ENCODE data around the gene RIT1.

Gene RIT1

DNA sequence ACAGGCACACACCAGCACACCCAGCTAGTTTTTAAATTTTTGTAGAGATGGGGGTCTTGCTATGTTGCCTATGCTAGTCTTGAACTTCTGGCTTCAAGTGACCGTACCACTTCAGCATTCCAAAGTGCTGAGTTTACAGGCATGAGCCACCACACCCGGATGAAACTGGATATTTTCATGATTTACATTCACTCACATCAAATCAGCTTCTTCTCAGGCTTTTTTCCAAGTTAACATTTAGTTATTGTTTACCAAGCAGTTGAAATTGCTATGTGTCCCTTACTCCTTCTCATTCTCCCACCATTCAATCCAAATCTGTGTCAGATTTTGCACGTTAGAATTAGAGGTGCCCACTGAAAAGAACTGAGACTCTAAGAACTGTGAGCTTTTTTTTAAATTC lies 18.4 kb downstream of the RIT1 start:
- peak; percentile 45 for DNase-seq (ENCODE audit: low spot score)

DNA sequence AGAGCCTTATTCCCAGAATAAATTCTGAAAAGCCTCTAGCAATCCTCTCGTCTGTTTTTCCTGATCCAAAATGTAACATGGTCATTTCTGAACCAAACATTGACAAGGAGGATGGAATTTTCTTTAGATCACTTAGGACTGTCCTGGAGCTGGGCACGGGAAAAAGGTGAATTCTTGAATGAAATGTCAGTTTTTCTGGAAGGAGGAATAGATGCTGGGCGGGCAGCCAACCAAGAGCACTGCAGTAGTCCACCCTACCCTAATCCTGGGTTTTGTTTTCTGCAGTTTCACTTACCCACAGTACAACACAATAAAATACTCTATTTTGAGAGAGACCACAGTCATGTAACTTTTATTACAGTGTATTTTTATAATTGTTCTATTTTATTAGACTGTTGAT lies 20.9 kb downstream of the RIT1 start:
- no peak for DNase-seq (ENCODE audit: low spot score)

DNA sequence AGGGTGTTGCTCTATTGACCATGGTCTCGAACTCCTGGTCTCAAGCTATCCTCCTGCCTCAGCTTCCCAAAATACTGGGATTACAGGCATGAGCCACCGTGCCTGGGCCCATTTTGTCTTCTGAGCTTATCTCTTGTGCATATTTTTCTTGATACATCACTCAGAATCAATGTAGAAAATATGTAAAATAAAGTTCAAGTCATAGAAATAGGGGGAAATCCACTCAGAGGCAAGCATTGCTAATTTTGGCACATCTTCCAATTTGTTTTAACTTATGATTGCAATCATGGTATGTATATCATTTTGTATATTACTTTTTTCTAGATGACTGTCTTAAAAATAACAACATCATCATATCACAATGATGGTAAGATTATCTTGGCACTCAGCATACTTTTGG lies 21.6 kb downstream of the RIT1 start:
- peak; percentile 36 for DNase-seq (ENCODE audit: low spot score)

DNA sequence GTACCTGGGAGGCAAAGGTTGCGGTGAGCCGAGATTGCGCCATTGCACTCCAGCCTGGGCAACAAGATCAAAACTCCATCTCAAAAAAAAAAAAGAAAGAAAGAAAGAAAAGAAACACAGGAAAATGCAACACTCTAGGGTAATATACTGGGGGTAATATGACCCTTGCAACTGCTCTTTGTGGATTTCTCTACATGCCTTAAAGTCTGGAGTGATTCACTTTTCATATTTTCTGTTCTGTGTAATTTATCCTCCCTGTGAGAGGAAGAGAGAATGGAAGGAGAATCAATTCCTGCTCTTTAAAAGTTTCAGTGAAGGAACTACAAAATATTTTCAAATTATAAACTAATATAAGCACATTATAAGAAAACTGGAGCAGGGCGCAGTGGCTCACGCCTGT lies 22.7 kb downstream of the RIT1 start:
- no peak for DNase-seq (ENCODE audit: low spot score)

DNA sequence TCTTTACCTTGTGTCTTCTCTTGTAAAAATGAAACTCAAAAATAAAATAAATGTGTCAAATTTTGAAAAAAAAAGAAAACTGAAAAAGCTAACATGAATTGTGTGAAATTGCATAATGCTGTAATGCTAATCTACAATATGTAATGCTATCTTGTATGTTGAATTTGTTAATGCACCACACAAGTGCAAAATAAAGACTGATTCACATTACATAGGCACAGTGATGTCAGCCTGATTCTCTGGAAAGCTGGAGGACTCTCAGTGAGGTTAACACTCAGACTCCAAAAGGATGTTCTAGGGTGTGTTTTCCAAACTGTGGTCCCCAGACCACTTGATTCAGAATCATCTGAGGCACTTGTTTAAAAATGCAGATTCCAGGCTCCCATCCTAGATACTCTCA lies 26.2 kb downstream of the RIT1 start:
- DNase-seq (ENCODE audit: low spot score), result no peak

DNA sequence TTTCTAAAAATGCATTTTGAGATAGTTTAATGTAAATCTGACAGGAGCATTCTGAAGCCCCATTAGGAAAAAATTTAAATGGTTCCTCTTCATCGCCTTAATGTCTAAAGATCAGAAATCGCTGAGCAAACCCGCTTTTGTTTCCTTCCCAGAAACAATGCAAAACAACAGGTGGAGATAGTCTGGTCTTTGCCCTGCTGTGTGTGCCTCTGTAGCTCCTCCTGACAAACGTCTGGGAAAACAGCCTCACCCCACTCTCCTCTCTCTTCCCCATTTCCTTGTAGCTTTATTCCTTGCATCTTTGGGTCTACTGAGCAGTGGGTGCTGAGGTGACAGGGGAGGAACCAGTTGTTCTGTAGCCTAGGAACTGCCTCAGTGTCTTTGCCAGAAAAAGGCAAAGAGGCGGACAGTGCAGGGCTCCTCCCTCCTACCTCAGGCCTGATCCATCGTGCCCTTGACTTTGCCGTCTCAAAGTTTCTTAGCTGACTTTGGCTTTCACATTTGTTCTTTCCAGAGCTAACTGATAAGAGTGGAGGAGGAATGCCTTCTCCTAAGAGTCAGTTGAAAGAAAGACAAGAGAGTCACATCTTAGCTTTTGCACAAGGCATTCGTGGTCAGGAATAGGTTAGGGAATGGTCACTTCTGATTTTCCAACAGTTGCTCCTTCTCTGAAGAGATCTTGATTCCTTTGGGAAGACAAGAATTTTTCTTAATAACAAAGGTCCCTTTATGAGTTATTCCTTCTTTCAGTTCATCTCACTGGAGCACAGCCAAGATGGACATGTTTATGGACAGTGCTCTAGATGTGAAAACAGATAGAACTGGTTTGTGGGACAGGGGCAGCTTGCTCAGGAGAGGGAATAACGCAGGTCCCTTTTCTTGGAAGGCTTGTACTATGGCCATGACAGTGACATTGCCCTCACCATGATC lies 26.9 kb downstream of the RIT1 start:
- peak; percentile 24 for DNase-seq (ENCODE audit: low spot score)

DNA sequence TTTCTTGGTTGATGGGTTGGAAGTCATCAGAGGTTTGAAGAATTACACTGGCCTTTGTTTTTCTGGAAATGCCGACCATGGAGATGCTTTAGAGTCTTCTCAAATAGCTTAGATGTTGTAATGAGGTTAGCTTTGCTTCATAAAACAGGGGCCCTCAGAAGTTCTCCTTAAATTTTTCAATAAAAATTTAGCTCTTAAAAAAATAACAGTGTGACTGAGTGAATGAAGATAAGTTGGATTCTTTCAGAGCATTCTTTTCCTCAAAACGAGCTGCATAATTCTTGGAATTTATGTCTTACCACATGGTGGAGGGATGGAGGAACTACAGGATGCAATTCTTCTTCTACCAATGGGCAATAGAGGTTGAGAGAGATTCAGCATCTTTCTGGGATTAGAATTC lies 28.4 kb downstream of the RIT1 start:
- no peak for DNase-seq (ENCODE audit: low spot score)

DNA sequence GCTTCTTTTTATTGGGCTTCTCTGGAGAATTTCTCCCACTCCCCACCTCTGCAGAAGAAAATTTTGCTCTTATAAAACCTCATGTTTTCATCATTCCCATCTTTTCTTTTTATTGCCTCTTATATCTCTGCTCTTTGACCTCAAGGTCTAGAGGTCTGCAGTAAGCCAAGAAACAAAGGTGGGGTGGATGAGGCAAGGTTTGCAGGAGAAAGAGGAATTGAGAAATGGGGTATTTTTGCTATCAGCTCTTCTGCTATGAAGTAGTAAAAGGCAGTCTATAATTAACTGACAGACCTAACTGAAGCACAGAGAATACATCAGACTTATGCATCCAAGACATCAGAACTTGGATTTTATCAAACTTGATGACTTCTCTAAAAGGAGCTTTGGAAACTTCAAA lies 28.9 kb downstream of the RIT1 start:
- no peak for DNase-seq (ENCODE audit: low spot score)

DNA sequence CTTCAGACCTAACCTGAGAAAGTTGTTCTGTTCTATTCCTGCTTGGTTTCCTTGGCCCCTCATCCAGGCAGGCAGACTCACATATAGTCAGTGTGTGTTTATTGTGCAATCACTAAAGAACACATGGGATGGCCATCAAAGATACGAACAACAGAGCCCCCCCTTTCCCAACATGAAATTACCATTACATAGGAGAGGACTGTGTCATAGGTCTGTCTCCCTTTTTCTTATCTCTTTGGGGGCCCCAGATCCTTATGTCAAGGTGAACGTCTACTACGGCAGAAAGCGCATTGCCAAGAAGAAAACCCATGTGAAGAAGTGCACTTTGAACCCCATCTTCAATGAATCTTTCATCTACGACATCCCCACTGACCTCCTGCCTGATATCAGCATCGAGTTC lies 30.2 kb downstream of the RIT1 start:
- no peak for DNase-seq (ENCODE audit: low spot score)

DNA sequence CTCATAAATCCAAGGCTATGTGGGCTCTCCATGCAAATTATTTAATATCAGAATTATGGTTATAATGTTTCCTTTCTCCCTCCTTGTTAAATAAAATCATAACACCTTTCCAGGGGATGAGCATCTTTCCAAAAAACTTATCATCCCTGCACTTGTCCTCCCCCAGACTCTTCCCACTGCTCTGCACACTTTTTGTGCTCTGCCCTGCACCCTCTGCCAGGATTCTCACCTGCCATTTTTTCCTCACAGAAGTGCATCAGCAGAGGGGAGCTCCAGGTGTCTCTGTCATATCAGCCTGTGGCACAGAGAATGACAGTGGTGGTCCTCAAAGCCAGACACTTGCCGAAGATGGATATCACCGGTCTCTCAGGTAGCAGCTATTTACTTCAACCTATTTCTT lies 30.9 kb downstream of the RIT1 start:
- DNase-seq (ENCODE audit: low spot score), result no peak

DNA sequence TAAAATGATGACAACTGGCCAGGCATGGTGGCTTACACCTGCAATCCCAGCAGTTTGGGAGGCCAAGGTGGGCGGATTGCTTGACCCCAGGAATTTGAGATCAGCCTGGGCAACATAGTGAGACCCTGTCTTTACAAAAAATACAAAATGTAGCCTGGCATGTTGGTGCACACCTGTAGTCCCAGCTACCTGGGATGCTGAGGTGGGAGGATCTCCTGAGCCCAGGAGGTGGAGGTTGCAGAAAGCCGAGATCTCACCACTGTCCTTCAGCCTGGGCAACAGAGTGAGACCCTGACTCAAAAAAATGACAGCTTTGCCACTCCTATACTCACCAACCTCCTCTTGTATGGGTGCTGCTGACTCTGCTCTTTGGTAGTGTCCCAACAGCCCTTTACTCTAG lies 33.2 kb downstream of the RIT1 start:
- no peak for DNase-seq (ENCODE audit: low spot score)

DNA sequence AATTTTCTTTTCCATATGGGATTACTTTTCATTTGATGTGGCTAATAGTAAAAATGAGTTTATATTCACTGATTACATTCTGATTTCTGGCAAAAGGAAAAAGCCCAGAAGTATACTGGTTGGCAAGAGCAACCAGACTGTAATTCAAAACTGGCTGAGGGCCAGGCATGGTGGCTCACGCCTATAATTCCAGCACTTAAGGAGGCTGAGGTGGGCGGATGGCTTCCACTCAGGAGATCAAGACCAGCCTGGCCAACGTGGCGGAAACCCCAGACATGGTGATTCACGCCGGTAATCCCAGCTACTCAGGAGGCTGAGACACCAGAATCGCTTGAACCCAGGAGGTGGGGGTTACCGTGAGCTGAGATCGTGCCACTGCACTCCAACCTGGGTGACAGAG lies 37.3 kb downstream of the RIT1 start:
- no peak for DNase-seq (ENCODE audit: low spot score)

DNA sequence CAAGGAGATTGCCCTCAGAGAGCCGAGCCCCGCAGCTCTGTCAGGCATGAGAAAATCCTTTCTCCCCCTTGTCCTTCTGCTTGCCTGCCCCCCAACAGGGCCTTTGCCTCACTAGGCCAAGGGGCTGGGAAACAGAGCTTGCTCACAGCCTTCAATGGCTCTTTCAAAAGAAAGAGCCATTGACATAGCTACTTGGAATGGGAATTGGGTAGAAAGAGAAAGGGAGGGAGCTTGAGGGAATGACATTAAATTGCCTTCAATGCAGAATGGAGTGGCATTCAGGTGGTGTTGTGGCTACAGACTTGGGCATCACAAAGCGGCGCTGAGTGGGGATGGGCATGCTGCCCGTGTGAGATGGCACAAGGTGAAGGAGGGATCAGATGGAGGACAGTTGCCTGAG lies 38.6 kb downstream of the RIT1 start:
- DNase-seq (ENCODE audit: low spot score), result no peak

DNA sequence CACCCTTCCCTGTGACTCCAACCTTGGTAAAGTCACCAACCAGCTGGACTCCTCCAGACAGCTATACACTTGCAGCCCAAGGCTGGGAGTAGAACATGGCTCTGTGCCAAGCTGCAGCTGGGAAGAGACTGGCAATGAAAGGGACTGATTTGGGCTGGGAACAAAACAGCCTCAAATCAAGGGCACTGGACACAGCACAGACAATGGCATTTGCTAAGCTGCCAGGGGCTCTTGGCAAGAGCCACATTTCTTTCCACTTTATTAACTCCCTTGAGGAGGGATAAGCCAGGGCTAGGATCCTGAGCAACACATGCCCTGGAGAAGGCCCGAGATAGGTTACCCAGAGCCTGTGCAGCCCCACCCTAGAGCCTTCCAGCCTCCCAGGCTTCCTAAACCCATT lies 39.8 kb downstream of the RIT1 start:
- no peak for DNase-seq (ENCODE audit: low spot score)

DNA sequence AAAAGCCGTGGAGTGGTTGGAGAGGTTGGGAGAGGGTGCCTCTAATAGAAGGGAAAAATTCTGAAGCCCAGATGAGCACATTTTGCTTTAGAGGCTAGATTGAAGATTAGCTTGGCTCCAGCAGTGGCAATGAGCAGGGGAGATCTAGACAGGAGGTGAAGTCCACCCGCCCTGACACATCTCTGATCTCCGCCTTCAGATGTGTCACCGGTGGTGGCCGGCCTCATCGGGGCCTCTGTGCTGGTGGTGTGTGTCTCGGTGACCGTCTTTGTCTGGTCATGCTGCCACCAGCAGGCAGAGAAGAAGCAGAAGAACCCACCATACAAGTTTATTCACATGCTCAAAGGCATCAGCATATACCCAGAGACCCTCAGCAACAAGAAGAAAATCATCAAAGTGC lies 43.4 kb downstream of the RIT1 start:
- DNase-seq (ENCODE audit: low spot score), result no peak

DNA sequence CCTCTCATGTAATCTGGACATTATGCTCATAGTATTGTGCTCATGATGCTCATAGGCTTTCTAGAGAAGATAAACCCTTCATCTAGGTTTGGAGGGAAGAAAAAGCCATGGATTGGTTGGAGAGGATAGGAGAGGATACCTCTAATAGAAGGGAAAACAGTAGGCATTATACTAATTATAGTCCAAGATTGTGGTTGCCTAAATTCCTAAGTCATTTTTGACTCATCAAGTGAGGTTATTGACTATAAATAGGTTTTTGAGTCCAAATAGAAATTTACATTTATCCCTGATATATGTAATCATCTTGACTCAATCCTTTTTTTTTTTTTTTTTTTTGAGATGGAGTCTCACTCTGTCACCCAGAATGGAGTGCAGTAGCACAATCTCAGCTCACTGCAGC lies 46.8 kb downstream of the RIT1 start:
- peak; percentile 28 for DNase-seq (ENCODE audit: low spot score)

DNA sequence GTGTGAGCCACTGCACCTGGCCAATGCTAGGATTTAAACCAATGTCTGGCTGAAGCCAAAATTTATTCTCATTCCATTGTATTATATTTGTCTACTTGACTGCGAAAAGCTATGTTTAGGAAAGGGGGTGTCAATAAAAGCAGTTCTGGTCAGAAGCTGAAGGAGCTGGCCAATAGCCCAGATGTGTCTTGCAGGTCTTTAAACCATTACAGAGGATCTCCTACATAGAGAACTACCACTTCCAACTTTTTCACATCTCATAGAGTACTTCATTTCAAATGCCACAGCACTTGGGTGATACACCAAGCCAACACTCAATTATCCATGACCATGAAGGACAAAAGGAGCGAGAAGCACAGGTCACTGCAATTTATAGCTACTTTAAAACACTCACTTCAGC lies 49.3 kb downstream of the RIT1 start:
- no peak for DNase-seq (ENCODE audit: low spot score)

DNA sequence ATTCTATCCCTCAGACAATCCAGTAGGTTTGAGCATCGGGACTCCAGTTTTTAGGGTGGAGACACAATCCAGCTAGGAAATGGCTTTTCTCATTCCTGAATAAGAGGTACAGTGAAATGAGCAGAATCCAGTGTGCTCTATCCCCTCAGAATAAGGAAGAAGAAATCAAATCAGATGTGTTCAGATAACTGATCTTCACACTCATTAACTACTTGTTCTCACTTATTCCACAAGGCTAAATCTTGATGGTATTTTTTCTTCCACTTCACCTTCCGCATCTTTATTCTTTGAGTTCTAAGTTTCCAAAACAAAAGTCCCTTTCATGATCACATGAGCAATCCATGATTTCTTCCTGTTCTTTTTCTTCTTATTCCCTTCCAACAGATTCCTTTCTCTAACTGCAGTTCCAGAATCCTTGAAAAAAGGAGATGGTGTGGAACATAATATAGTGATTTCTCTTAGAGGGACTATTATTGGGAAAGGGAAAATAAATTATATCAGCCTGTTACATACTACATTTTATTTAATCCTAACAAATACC lies 50.1 kb downstream of the RIT1 start:
- DNase-seq (ENCODE audit: low spot score), result peak; percentile 23

DNA sequence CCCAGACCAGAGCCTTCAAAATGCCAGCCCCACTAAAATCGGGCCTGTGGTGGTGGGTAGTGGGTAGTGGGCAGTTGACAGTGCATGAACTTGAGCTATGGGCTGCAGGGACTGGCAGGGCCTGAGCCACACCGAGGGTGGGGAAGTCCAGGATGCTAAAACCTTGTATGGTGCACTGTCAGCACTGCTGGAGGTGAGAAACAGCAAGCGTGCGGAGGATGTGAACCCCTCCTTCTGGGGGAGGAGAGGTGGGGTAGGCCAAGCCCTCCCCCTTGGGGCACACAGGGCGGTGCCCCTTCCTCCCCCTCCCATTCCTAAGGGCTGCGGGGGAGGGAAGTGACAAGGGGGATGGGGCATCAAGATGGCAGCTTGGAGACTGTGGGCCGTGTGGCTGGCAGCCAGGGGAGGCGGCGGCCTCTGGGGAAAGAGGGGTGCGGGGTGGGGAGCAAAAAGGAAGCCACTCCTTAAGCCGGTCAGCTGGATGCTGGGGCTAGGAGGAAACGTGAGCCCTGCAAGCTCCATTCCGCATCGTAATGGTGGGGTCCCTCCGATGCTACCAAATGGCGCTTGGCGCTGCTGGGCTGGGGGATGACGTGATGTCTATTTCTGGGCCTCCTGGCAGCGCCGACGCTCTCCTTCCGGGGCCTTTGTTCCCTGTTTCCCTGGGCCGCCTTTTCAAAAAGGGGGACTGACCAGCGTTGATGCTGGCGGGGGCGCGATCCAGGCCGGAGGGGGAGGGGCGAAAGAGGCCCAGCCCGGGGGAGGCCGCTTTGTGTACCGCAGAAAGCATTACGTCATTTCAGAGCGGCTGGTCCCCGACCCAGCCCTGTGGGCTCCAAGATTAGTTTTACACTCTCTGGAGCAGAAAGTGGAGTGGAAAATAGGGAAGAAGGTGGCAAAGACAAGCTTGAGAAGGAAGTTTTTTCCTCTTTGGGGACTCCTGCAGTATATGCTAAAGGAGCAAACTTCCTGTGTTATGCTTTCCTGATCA lies 51.0 kb downstream of the RIT1 start:
- peak; percentile 82 for DNase-seq (ENCODE audit: low spot score)

DNA sequence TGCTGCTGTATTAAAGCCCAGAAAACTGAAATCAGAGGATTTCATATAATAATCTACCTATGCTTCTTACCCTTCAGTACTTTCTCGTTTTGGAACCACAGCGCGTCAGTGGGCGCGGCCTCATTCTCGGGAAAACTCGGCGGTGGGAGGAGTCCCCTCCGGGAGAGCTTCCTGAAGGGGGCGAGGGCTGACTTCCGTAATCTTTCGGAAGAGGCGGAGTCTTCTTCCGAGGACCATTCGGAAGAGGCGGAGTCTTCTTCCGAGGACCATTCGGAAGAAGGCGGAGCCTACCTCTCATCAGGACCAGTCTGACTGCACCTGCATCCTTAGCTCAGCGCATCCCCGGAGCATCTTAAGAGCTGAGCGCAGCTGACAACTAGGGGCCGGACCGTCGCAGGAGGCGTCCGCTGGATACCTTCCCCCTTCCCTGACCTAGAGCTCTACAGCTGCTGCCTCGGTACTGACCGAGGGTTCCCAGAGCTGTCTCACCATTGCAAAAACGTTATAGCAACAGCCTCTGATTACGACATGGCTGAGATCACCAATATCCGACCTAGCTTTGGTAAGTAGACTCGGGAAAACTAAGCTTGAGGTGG lies 51.8 kb downstream of the RIT1 start, which contains the start of gene SYT11:
TSS of gene SYT11 (plus strand) at position 334 of the 596 bp plus-strand sequence. CDS start at position 529, 195 bp downstream.
- DNase-seq (ENCODE audit: low spot score), result peak; percentile 95

DNA sequence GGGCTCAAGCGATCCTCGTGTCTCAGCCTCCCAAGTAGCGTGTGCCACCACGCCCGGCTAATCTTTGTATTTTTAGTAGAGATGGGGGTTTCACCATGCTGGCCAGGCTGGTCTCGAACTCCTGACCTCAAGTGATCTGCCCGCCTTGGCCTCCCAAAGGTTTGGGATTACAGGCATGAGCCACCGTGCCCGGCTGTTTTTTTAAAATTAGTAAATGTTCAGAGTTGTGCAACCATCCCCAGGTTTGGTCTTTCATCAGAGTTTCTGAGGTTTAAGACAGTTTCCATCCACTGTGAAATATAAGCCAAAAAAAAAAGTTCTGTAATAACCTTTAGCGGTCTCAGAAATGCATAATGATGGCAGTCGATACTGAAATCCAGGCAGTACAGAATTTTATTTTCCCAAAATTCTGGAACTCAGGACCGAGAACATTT lies 52.3 kb downstream of the RIT1 start:
- no peak for DNase-seq (ENCODE audit: low spot score)
